Measurements from ENCODE around the gene SLCO3A1.

GRCh38 chr15:91956026-91956723, 102.7 kb downstream of the SLCO3A1 start:
- no peak for TF ChIP-seq EZH2phosphoT487 (IDR thresholded peaks at IDR 0.05; ENCODE audit: borderline replicate concordance)
- TF ChIP-seq CTCF (conservative IDR thresholded peaks at IDR 0.05; ENCODE audit: low read length): no peak

Data from Loucy (cell line).